Activated CD8-positive, alpha-beta T cell treated with anti-CD3 and anti-CD28 coated beads, Interleukin-2, amount 10 ng/mL, durations not matched to agents 7 days and 5 days (primary cell): ENCODE measurements around the gene GRSF1. TPM values are rescaled to one million over a fixed set of nuclear protein-coding genes. Genes with fewer than 3 reads are reported as not detected.

Experiments
- ATAC-seq: fragments of 150-1000 bp; cut with Tn5 transposase; one replicate; pipeline ENCODE4 v1.10.0; 2021; ENCODE audit warnings: moderate library complexity
- CTCF ChIA-PET: fragments of 350-600 bp; sonication (Branson Sonifier 250); formaldehyde crosslinking; loops from one replicate; lab custom pipeline; 2021; ENCODE audit warnings: antibody characterized with exemption; lab: Charles Lee
- POLR2A ChIA-PET: fragments of 350-600 bp; sonication (Branson Sonifier 250); formaldehyde crosslinking; loops from one replicate; lab custom pipeline; 2021; ENCODE audit warnings: antibody characterized with exemption; lab: Charles Lee
- DNase-seq: peaks from one replicate; pipeline ENCODE4 v3.0.0-alpha.2; 2020
- H3K27ac Mint-ChIP-seq: one replicate; pipeline ENCODE4 v1.8.0; 2021; ENCODE audit warnings: mild to moderate bottlenecking, mixed read lengths
- H3K27me3 Mint-ChIP-seq: one replicate; pipeline ENCODE4 v1.8.0; 2021; ENCODE audit warnings: low read depth, mixed read lengths
- H3K36me3 Mint-ChIP-seq: one replicate; pipeline ENCODE4 v1.8.0; 2021; ENCODE audit warnings: low read depth, mixed read lengths
- H3K4me1 Mint-ChIP-seq: one replicate; pipeline ENCODE4 v1.8.0; 2021; ENCODE audit warnings: low read depth, mixed read lengths
- H3K4me3 Mint-ChIP-seq: one replicate; pipeline ENCODE4 v1.8.0; 2021; ENCODE audit warnings: mild to moderate bottlenecking, mixed read lengths
- H3K9me3 Mint-ChIP-seq: one replicate; pipeline ENCODE4 v1.8.0; 2022; ENCODE audit warnings: mixed read lengths; ENCODE audit not compliant: insufficient read depth
- total RNA-seq, 2 experiments: library from RNA; stranded (reverse); gene quantifications; one replicate each; pipeline ENCODE4 v1.2.3, GENCODE V29; 2021

Gene GRSF1
- total RNA-seq, 2 experiments from 2014 or later: 67.9 to 69.2 TPM

GRCh38 chr4:70831293-70831692 is 8.4 kb downstream of the GRSF1 start:
- Mint-ChIP-seq H3K27me3 (no peaks in the 10 kb centered on the region), H3K4me3 (no peak overlapping the region), H3K4me1 (peaks cover 11% of the 10 kb centered on the region), H3K27ac (no peak overlapping the region), H3K9me3 (no peaks in the 10 kb centered on the region), H3K36me3 (peaks cover 63% of the 10 kb centered on the region)
- ChIA-PET CTCF (no interaction called here), POLR2A (no interaction called here)
- ATAC-seq (no peak), DNase-seq (no peak)

- no peak overlapping the region for H3K27ac Mint-ChIP-seq
- POLR2A ChIA-PET: no interaction called here
- DNase-seq (no peak), ATAC-seq (no peak)
- CTCF ChIA-PET: interaction anchor here (0.9 kb wide), 1 partner anchor 178 kb away, joined by 3 read pairs; no protein-coding TSS in a partner anchor
- peaks cover 68% of the 10 kb centered on the region for H3K36me3 Mint-ChIP-seq
- H3K4me1 Mint-ChIP-seq: peaks cover 5% of the 10 kb centered on the region
- H3K9me3 Mint-ChIP-seq: no peaks in the 10 kb centered on the region
- no peak overlapping the region for H3K4me3 Mint-ChIP-seq
- H3K27me3 Mint-ChIP-seq: no peaks in the 10 kb centered on the region
These were observed 9.6 kb downstream of the GRSF1 start for GRCh38 chr4:70830054-70830453.

- ATAC-seq (no peak), DNase-seq (no peak)
- Mint-ChIP-seq H3K27me3 (no peaks in the 10 kb centered on the region), H3K9me3 (no peaks in the 10 kb centered on the region), H3K4me3 (no peak overlapping the region), H3K27ac (no peak overlapping the region), H3K36me3 (peaks cover 71% of the 10 kb centered on the region), H3K4me1 (peaks cover 2% of the 10 kb centered on the region)
- POLR2A ChIA-PET: interaction anchor here (0.7 kb wide), 1 partner anchor 9 kb away, joined by 4 read pairs; no protein-coding TSS in a partner anchor
- CTCF ChIA-PET: interaction anchor here (0.9 kb wide), 1 partner anchor 178 kb away, joined by 3 read pairs; no protein-coding TSS in a partner anchor
These were observed 10.2 kb downstream of the GRSF1 start for GRCh38 chr4:70829492-70829891.

GRCh38 chr4:70829015-70829414 is 10.7 kb downstream of the GRSF1 start:
- Mint-ChIP-seq H3K27ac (no peak overlapping the region), H3K27me3 (no peaks in the 10 kb centered on the region), H3K36me3 (peaks cover 71% of the 10 kb centered on the region), H3K4me1 (peaks cover 2% of the 10 kb centered on the region), H3K4me3 (no peak overlapping the region), H3K9me3 (no peaks in the 10 kb centered on the region)
- ATAC-seq (no peak), DNase-seq (no peak)
- ChIA-PET POLR2A (interaction anchor here (0.7 kb wide), 1 partner anchor 10 kb away, joined by 4 read pairs; no protein-coding TSS in a partner anchor), CTCF (interaction anchor here (1.0 to 1.3 kb wide), 2 partner anchors 93 to 94 kb away, joined by 3 to 5 read pairs; no protein-coding TSS in a partner anchor)

GRCh38 chr4:70818921-70819320 is 20.8 kb downstream of the GRSF1 start:
- CTCF ChIA-PET: interaction anchor here (1.1 to 1.7 kb wide), 2 partner anchors 16 to 167 kb away, joined by 3 to 4 read pairs; no protein-coding TSS in a partner anchor
- POLR2A ChIA-PET: no interaction called here
- no peak overlapping the region for H3K27ac Mint-ChIP-seq

GRCh38 chr4:70818173-70818855 is 21.4 kb downstream of the GRSF1 start:
- H3K27ac Mint-ChIP-seq: no peak overlapping the region
- H3K4me1 Mint-ChIP-seq: peaks cover 18% of the 10 kb centered on the region
- no peaks in the 10 kb centered on the region for H3K27me3 Mint-ChIP-seq
- H3K4me3 Mint-ChIP-seq: no peak overlapping the region
- H3K9me3 Mint-ChIP-seq: no peaks in the 10 kb centered on the region
- POLR2A ChIA-PET: no interaction called here
- CTCF ChIA-PET: interaction anchor here (1.1 to 1.7 kb wide), 3 partner anchors 16 to 167 kb away, joined by 3 to 4 read pairs (median 3); no protein-coding TSS in a partner anchor
- peaks cover 44% of the 10 kb centered on the region for H3K36me3 Mint-ChIP-seq
- DNase-seq: no peak
- ATAC-seq: no peak

More at GRCh38 chr4:70818921-70819320, 20.8 kb downstream of the GRSF1 start:
- ATAC-seq: no peak
- DNase-seq: no peak
- peaks cover 18% of the 10 kb centered on the region for H3K4me1 Mint-ChIP-seq
- H3K4me3 Mint-ChIP-seq: no peak overlapping the region
- H3K9me3 Mint-ChIP-seq: no peaks in the 10 kb centered on the region
- peaks cover 48% of the 10 kb centered on the region for H3K36me3 Mint-ChIP-seq
- no peaks in the 10 kb centered on the region for H3K27me3 Mint-ChIP-seq

GRCh38 chr4:70816894-70817293 is 22.8 kb downstream of the GRSF1 start:
- CTCF ChIA-PET: interaction anchor here (1.0 kb wide), 1 partner anchor 165 kb away, joined by 3 read pairs; no protein-coding TSS in a partner anchor
- POLR2A ChIA-PET: no interaction called here
- no peak overlapping the region for H3K4me3 Mint-ChIP-seq
- peaks cover 37% of the 10 kb centered on the region for H3K36me3 Mint-ChIP-seq
- ATAC-seq (no peak), DNase-seq (no peak)
- peaks cover 18% of the 10 kb centered on the region for H3K4me1 Mint-ChIP-seq
- no peaks in the 10 kb centered on the region for H3K9me3 Mint-ChIP-seq
- no peaks in the 10 kb centered on the region for H3K27me3 Mint-ChIP-seq
- H3K27ac Mint-ChIP-seq: no peak overlapping the region

- peaks cover 18% of the 10 kb centered on the region for H3K4me1 Mint-ChIP-seq
- no peaks in the 10 kb centered on the region for H3K9me3 Mint-ChIP-seq
- H3K27ac Mint-ChIP-seq: no peak overlapping the region
- no peak for ATAC-seq
- H3K4me3 Mint-ChIP-seq: no peak overlapping the region
- ChIA-PET CTCF (interaction anchor here (0.7 to 0.9 kb wide), 2 partner anchors 79 to 107 kb away, joined by 3 read pairs; no protein-coding TSS in a partner anchor), POLR2A (no interaction called here)
- no peaks in the 10 kb centered on the region for H3K27me3 Mint-ChIP-seq
- no peak for DNase-seq
- H3K36me3 Mint-ChIP-seq: peaks cover 30% of the 10 kb centered on the region
These were observed 24.3 kb downstream of the GRSF1 start for GRCh38 chr4:70815370-70815769.

GRCh38 chr4:70808151-70808550 is 31.5 kb downstream of the GRSF1 start:
- H3K4me3 Mint-ChIP-seq: no peak overlapping the region
- ChIA-PET CTCF (no interaction called here), POLR2A (no interaction called here)

GRCh38 chr4:70802928-70803580 is 36.6 kb downstream of the GRSF1 start:
- no peak for ATAC-seq
- no peak overlapping the region for H3K4me3 Mint-ChIP-seq
- no peak overlapping the region for H3K27ac Mint-ChIP-seq
- H3K27me3 Mint-ChIP-seq: no peaks in the 10 kb centered on the region
- DNase-seq: no peak
- H3K36me3 Mint-ChIP-seq: peaks cover 6% of the 10 kb centered on the region
- CTCF ChIA-PET: interaction anchor here (0.9 to 3.2 kb wide), 9 partner anchors 10 to 202 kb away, joined by 3 to 35 read pairs (median 5); no protein-coding TSS in a partner anchor
- H3K4me1 Mint-ChIP-seq: peaks cover 20% of the 10 kb centered on the region
- no peaks in the 10 kb centered on the region for H3K9me3 Mint-ChIP-seq
- POLR2A ChIA-PET: interaction anchor here (0.6 to 1.2 kb wide), 2 partner anchors 36 kb away, joined by 3 to 4 read pairs; no protein-coding TSS in a partner anchor

More at GRCh38 chr4:70808151-70808550, 31.5 kb downstream of the GRSF1 start:
- Mint-ChIP-seq H3K36me3 (peaks cover 7% of the 10 kb centered on the region), H3K27me3 (no peaks in the 10 kb centered on the region), H3K9me3 (no peaks in the 10 kb centered on the region), H3K4me1 (no peaks in the 10 kb centered on the region), H3K27ac (no peak overlapping the region)
- no peak for DNase-seq
- no peak for ATAC-seq

GRCh38 chr4:70801265-70801809 is 38.4 kb downstream of the GRSF1 start:
- no peaks in the 10 kb centered on the region for H3K27me3 Mint-ChIP-seq
- no peak overlapping the region for H3K4me3 Mint-ChIP-seq
- H3K27ac Mint-ChIP-seq: peak overlapping the region; percentile 79
- DNase-seq (peak; percentile 24), ATAC-seq (peak; percentile 79)
- ChIA-PET CTCF (interaction anchor here (1.6 to 3.2 kb wide), 3 partner anchors 11 to 200 kb away, joined by 7 to 35 read pairs (median 7); no protein-coding TSS in a partner anchor), POLR2A (no interaction called here)
- peaks cover 12% of the 10 kb centered on the region for H3K36me3 Mint-ChIP-seq
- no peaks in the 10 kb centered on the region for H3K9me3 Mint-ChIP-seq
- H3K4me1 Mint-ChIP-seq: peaks cover 20% of the 10 kb centered on the region
